Measurements from ENCODE around the gene CLDND1. TPM values are rescaled to one million over a fixed set of nuclear protein-coding genes. Genes with fewer than 3 reads are reported as not detected.
A peak's percentile ranks its signal among the peaks of the same experiment; 100 is the strongest.

Gene CLDND1
- 100 to 1,000 TPM in 1 of 2 donors, 10 to 100 TPM in 1; 97.7 to 106 TPM for total RNA-seq
- polyA plus RNA-seq (2013, experiment 1 of 2): 117 TPM
- 105 TPM for polyA plus RNA-seq (2013, experiment 2 of 2)
- long read RNA-seq, experiment 1, transcript CLDND1-201 (5 exons, 2,161 nt): major isoform, 14 of 29 reads
- long read RNA-seq, experiment 1, partial matches to known transcripts: 8 of 29 reads
- long read RNA-seq, experiment 1, other reads (novel, unspliced or antisense): 7 of 29 reads
- long read RNA-seq, experiment 2, transcript CLDND1-214 (4 exons, 815 nt): minor isoform, 5 of 236 reads
- long read RNA-seq, experiment 2, transcript CLDND1-201 (5 exons, 2,161 nt): major isoform, 193 of 236 reads
- long read RNA-seq, experiment 2, partial matches to known transcripts: 12 of 236 reads
- long read RNA-seq, experiment 2, other reads (novel, unspliced or antisense): 12 of 236 reads
- long read RNA-seq, experiment 3, transcript CLDND1-220 (5 exons, 916 nt): minor isoform, 7 of 99 reads
- long read RNA-seq, experiment 3, transcript CLDND1-201 (5 exons, 2,161 nt): major isoform, 79 of 99 reads
- long read RNA-seq, experiment 3, partial matches to known transcripts: 4 of 99 reads
- long read RNA-seq, experiment 3, other reads (novel, unspliced or antisense): 3 of 99 reads
- long read RNA-seq, experiment 4, transcript CLDND1-220 (5 exons, 916 nt): minor isoform, 12 of 293 reads
- long read RNA-seq, experiment 4, transcript CLDND1-225 (5 exons, 582 nt): minor isoform, 7 of 293 reads
- long read RNA-seq, experiment 4, transcript CLDND1-214 (4 exons, 815 nt): minor isoform, 6 of 293 reads
- long read RNA-seq, experiment 4, transcript CLDND1-201 (5 exons, 2,161 nt): major isoform, 243 of 293 reads
- long read RNA-seq, experiment 4, partial matches to known transcripts: 11 of 293 reads
- long read RNA-seq, experiment 4, other reads (novel, unspliced or antisense): 11 of 293 reads

DNA sequence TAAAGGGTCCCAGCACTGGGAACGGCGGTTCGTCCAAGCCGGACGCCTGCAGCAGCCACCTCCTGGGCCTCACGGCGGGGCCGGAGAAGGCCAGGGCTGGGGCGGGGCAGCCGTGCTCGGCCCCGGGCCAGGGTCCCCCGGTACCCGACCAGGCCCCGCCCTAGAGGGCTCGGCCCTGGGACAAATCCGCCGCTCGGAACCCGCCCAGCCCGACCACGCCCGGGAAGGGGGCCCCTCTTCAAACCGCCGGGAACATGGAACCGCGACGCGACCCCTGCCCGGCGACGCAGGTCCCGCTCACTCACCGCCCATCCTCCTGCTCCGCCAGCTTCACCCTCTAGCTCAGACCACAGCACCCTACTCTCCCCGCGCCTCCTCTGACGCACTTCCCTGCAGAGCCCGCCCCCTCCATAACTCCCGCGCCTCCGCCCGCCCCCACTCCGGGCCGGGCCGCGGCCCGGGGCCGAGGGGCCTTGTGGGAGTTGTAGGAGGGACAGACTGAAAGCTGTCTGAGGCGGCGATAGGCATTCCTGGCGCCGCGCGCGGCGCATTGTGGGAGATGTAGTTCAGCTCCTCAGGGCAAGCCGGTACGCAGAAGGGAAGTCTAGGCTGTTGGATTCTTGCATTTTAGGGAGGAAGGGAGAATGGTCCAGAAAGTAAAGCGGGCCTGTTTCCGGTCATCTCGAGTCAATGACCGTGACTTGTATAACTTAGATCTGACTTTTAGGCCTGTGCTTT lies at the start of gene CLDND1:
CLDND1 (minus strand) TSS at position 359 of the 738 bp plus-strand sequence. CDS start 1,478 bp downstream, outside the sequence.
- TF ChIP-seq, protein P1, sequence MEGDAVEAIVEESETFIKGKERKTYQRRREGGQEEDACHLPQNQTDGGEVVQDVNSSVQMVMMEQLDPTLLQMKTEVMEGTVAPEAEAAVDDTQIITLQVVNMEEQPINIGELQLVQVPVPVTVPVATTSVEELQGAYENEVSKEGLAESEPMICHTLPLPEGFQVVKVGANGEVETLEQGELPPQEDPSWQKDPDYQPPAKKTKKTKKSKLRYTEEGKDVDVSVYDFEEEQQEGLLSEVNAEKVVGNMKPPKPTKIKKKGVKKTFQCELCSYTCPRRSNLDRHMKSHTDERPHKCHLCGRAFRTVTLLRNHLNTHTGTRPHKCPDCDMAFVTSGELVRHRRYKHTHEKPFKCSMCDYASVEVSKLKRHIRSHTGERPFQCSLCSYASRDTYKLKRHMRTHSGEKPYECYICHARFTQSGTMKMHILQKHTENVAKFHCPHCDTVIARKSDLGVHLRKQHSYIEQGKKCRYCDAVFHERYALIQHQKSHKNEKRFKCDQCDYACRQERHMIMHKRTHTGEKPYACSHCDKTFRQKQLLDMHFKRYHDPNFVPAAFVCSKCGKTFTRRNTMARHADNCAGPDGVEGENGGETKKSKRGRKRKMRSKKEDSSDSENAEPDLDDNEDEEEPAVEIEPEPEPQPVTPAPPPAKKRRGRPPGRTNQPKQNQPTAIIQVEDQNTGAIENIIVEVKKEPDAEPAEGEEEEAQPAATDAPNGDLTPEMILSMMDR (conservative IDR thresholded peaks at IDR 0.05): no peak
- Histone ChIP-seq H3K36me3 (ENCODE audit: control insufficient read depth, insufficient read depth, low read length) (peaks cover 37% of the 10 kb centered on the region), H3K9ac (ENCODE audit: extremely low read depth, low read length, poor library complexity, severe bottlenecking) (peak within 1 kb of the TSS; percentile 64), H3K9me3 (ENCODE audit: control insufficient read depth, low read length) (no peaks in the 10 kb centered on the region), H3K27ac (ENCODE audit: low read depth, low read length) (peak within 1 kb of the TSS; percentile 62), H3K27me3 (ENCODE audit: control insufficient read depth, insufficient read depth, low read length, poor library complexity, severe bottlenecking) (no peaks in the 10 kb centered on the region), H3K4me3 (ENCODE audit: low read length) (peak within 1 kb of the TSS; percentile 98), H3K4me1 (ENCODE audit: control insufficient read depth, insufficient read depth, low read length) (no peaks in the 10 kb centered on the region)
- DNase-seq: peak; percentile 98
- peaks cover 32% of the 10 kb centered on the region for H3K36me3 Mint-ChIP-seq (ENCODE audit: low read depth)
- peaks cover 17% of the 10 kb centered on the region for H3K4me1 Mint-ChIP-seq
- no peaks in the 10 kb centered on the region for H3K27me3 Mint-ChIP-seq (ENCODE audit: insufficient read depth)
- H3K4me3 Mint-ChIP-seq: peak within 1 kb of the TSS; percentile 77
- peak within 1 kb of the TSS; percentile 93 for H3K27ac Mint-ChIP-seq
- WGBS, 2 experiments (ENCODE audit: insufficient coverage in 1 of 2, insufficient read length in 1 of 2): 0% methylated on average over 63 of the region's 63 CpGs; no CpG with 5 or more reads in 1 of the 2 experiments
- H3K9me3 Mint-ChIP-seq: no peaks in the 10 kb centered on the region

GRCh38 chr3:98568402-98568801 lies 45.7 kb upstream of the CLDND1 start:
- H3K9me3 ChIP-seq (ENCODE audit: control insufficient read depth, low read length): no peaks in the 10 kb centered on the region
- WGBS, 2 experiments (ENCODE audit: insufficient coverage in 1 of 2, insufficient read length in 1 of 2): 93% methylated on average over 3 of the region's 3 CpGs; no CpG with 5 or more reads in 1 of the 2 experiments
- no peak overlapping the region for H3K4me3 ChIP-seq (ENCODE audit: low read length)
- no peaks in the 10 kb centered on the region for H3K27me3 ChIP-seq (ENCODE audit: control insufficient read depth, insufficient read depth, low read length, poor library complexity, severe bottlenecking)
- Mint-ChIP-seq H3K27ac (no peak overlapping the region), H3K36me3 (ENCODE audit: low read depth) (no peaks in the 10 kb centered on the region), H3K9me3 (no peaks in the 10 kb centered on the region), H3K27me3 (ENCODE audit: insufficient read depth) (no peaks in the 10 kb centered on the region), H3K4me3 (no peak overlapping the region), H3K4me1 (peaks cover 16% of the 10 kb centered on the region)
- TF ChIP-seq, protein P1 (conservative IDR thresholded peaks at IDR 0.05): no peak
- no peak for DNase-seq
- no peaks in the 10 kb centered on the region for H3K4me1 ChIP-seq (ENCODE audit: control insufficient read depth, insufficient read depth, low read length)
- no peaks in the 10 kb centered on the region for H3K36me3 ChIP-seq (ENCODE audit: control insufficient read depth, insufficient read depth, low read length)
- no peak overlapping the region for H3K27ac ChIP-seq (ENCODE audit: low read depth, low read length)
- no peak overlapping the region for H3K9ac ChIP-seq (ENCODE audit: extremely low read depth, low read length, poor library complexity, severe bottlenecking)
